PC-3 (cell line): ENCODE data around the gene AARSD1. TPM values are rescaled to one million over a fixed set of nuclear protein-coding genes. Genes with fewer than 3 reads are reported as not detected.

Source experiments
- ATAC-seq: fragments of 200-7000 bp; cut with Tn5 transposase; 2 replicates; pipeline ENCODE4 v1.9.1; 2020; ENCODE audit warnings: mild to moderate bottlenecking, moderate library complexity
- BruUV-seq: library from RNA; stranded (reverse); fragments of 400-500 nt; replicated peaks from 2 replicates; lab custom pipeline; 2021; lab: Mats Ljungman, UMichigan
- CTCF ChIA-PET: fragments of 300-600 bp; sonication (Branson Sonifier 250); formaldehyde crosslinking; loops from one replicate; lab custom pipeline; 2022; ENCODE audit warnings: antibody characterized with exemption; lab: Charles Lee
- POLR2A ChIA-PET: fragments of 300-600 bp; sonication (Branson Sonifier 250); formaldehyde crosslinking; loops from one replicate; lab custom pipeline; 2022; ENCODE audit warnings: antibody characterized with exemption; ENCODE audit not compliant: unreplicated experiment; lab: Charles Lee
- DNase-seq: peaks from one replicate; pipeline ENCODE4 v3.0.0-alpha.2; 2015
- H2AFZ ChIP-seq: fragments of 300-600 bp; sonication (generic); 2 replicates; pipeline ENCODE4 v1.6.0; 2016; ENCODE audit warnings: antibody characterized with exemption, low read length
- H3F3A ChIP-seq: fragments of 300-600 bp; sonication (generic); one replicate; pipeline ENCODE4 v1.6.0; 2017; ENCODE audit warnings: antibody characterized with exemption, low read length, control low read depth, mild to moderate bottlenecking; ENCODE audit not compliant: unreplicated experiment
- H3K27ac ChIP-seq: fragments of 300-600 bp; sonication (generic); 2 replicates; pipeline ENCODE4 v1.5.1; 2016; ENCODE audit warnings: mild to moderate bottlenecking, low read length
- H3K27me3 ChIP-seq: fragments of 300-600 bp; sonication (generic); 2 replicates; pipeline ENCODE4 v1.6.1; 2016; ENCODE audit warnings: low read length, mixed read lengths
- H3K36me3 ChIP-seq: fragments of 300-600 bp; sonication (generic); 2 replicates; pipeline ENCODE4 v1.6.1; 2016; ENCODE audit warnings: low read depth, mixed run types, low read length, mixed read lengths
- H3K4me1 ChIP-seq: fragments of 300-600 bp; sonication (generic); 2 replicates; pipeline ENCODE4 v1.5.1; 2016; ENCODE audit warnings: low read length; ENCODE audit not compliant: insufficient read depth
- H3K4me2 ChIP-seq: fragments of 300-600 bp; sonication (generic); 2 replicates; pipeline ENCODE4 v1.6.0; 2016; ENCODE audit warnings: low read length
- H3K4me3 ChIP-seq: fragments of 300-600 bp; sonication (generic); 2 replicates; pipeline ENCODE4 v1.5.1; 2016; ENCODE audit warnings: mild to moderate bottlenecking, low read length, mixed read lengths
- H3K79me2 ChIP-seq: fragments of 300-600 bp; sonication (generic); 2 replicates; pipeline ENCODE4 v1.6.1; 2017; ENCODE audit warnings: low read length, mixed read lengths
- H3K9ac ChIP-seq: fragments of 300-600 bp; sonication (generic); 2 replicates; pipeline ENCODE4 v1.6.0; 2016; ENCODE audit warnings: mild to moderate bottlenecking, low read length
- H3K9me2 ChIP-seq: fragments of 300-600 bp; sonication (generic); replicated peaks from 2 replicates; pipeline ENCODE4 v1.6.1; 2016; ENCODE audit warnings: mixed run types, low read length, mixed read lengths
- H3K9me3 ChIP-seq: fragments of 300-600 bp; sonication (generic); 2 replicates; pipeline ENCODE4 v1.6.1; 2016; ENCODE audit warnings: low read length, mixed read lengths
- H4K20me1 ChIP-seq: fragments of 300-600 bp; sonication (generic); 2 replicates; pipeline ENCODE4 v1.6.1; 2016; ENCODE audit warnings: low read length, mixed read lengths
- CTCF ChIP-seq: fragments of 300-600 bp; sonication (generic); conservative IDR thresholded peaks from 2 replicates; pipeline ENCODE4 v1.5.1; 2017; ENCODE audit warnings: antibody characterized with exemption, low read depth, mild to moderate bottlenecking, low read length
- EZH2 ChIP-seq: fragments of 300-600 bp; sonication (generic); IDR thresholded peaks from one replicate; pipeline ENCODE4 v1.6.1; 2017; ENCODE audit warnings: antibody characterized with exemption, mild to moderate bottlenecking, low read length; ENCODE audit not compliant: unreplicated experiment
- EZH2phosphoT487 ChIP-seq: fragments of 300-600 bp; sonication (generic); IDR thresholded peaks from 2 replicates; pipeline ENCODE4 v1.6.1; 2018; ENCODE audit warnings: mild to moderate bottlenecking, antibody characterized with exemption, low read length, borderline replicate concordance
- intact Hi-C: fragments of 100-400 bp; cut with micrococcal nuclease; formaldehyde crosslinking; loops from 2 replicates; pipeline ENCODE4 v1.9.0; 2023
- total RNA-seq: library from RNA; depleted of rRNA; stranded (reverse); fragments of >200 nt; gene quantifications from 2 replicates; pipeline ENCODE4 v1.2.3, GENCODE V29; 2014

The AARSD1 gene
- total RNA-seq, 1 experiment from 2014 or later = 32.5 TPM

GRCh38 chr17:42913981-42914617 is 50.2 kb downstream of the AARSD1 start:
- no peaks in the 10 kb centered on the region for H3K9me2 ChIP-seq
- CTCF ChIA-PET = no interaction called here
- intact Hi-C loops = no loop called here
- no peak overlapping the region for H3K27ac ChIP-seq
- no peaks in the 10 kb centered on the region for H3K27me3 ChIP-seq
- H3F3A ChIP-seq = no peaks in the 10 kb centered on the region
- no peak overlapping the region for H3K9ac ChIP-seq
- POLR2A ChIA-PET = no interaction called here
- H3K79me2 ChIP-seq = no peaks in the 10 kb centered on the region
- H3K4me2 ChIP-seq = no peak overlapping the region
- BruUV-seq = no TSS peak
- H3K36me3 ChIP-seq = no peaks in the 10 kb centered on the region
- DNase-seq (no peak), ATAC-seq (no peak; the same call in 1 of the 2 replicates)
- H3K4me3 ChIP-seq = no peak overlapping the region
- no peaks in the 10 kb centered on the region for H4K20me1 ChIP-seq
- no peak overlapping the region for H2AFZ ChIP-seq
- no peaks in the 10 kb centered on the region for H3K9me3 ChIP-seq
- TF ChIP-seq EZH2phosphoT487 (no peak), EZH2 (no peak), CTCF (no peak)
- peaks cover 10% of the 10 kb centered on the region for H3K4me1 ChIP-seq

- DNase-seq = peak; percentile 14
- no peak overlapping the region for H2AFZ ChIP-seq
- no peaks in the 10 kb centered on the region for H4K20me1 ChIP-seq
- no peak overlapping the region for H3K4me3 ChIP-seq
- H3K27me3 ChIP-seq = no peaks in the 10 kb centered on the region
- H3K9ac ChIP-seq = no peak overlapping the region
- no peak overlapping the region for H3K27ac ChIP-seq
- ChIA-PET POLR2A (no interaction called here), CTCF (no interaction called here)
- H3K79me2 ChIP-seq = no peaks in the 10 kb centered on the region
- no peaks in the 10 kb centered on the region for H3F3A ChIP-seq
- ATAC-seq = no peak
- H3K9me3 ChIP-seq = no peaks in the 10 kb centered on the region
- H3K36me3 ChIP-seq = no peaks in the 10 kb centered on the region
- no peaks in the 10 kb centered on the region for H3K9me2 ChIP-seq
- intact Hi-C loops = no loop called here
- H3K4me2 ChIP-seq = no peak overlapping the region
- TF ChIP-seq EZH2 (no peak), CTCF (no peak), EZH2phosphoT487 (no peak)
- peaks cover 7% of the 10 kb centered on the region for H3K4me1 ChIP-seq
- BruUV-seq = no TSS peak
These were observed 50.7 kb downstream of the AARSD1 start for GRCh38 chr17:42913522-42913921.

GRCh38 chr17:42908872-42909700 is 55.2 kb downstream of the AARSD1 start:
- no peak overlapping the region; the same call in none of the 2 replicates for H3K4me2 ChIP-seq

More at GRCh38 chr17:42908872-42909700, 55.2 kb downstream of the AARSD1 start:
- Histone ChIP-seq H3K9ac (no peak overlapping the region), H3K36me3 (no peaks in the 10 kb centered on the region), H3K79me2 (no peaks in the 10 kb centered on the region), H3F3A (no peaks in the 10 kb centered on the region), H3K4me3 (no peak overlapping the region), H3K9me2 (no peaks in the 10 kb centered on the region), H4K20me1 (no peaks in the 10 kb centered on the region), H2AFZ (no peak overlapping the region), H3K9me3 (no peaks in the 10 kb centered on the region), H3K27ac (no peak overlapping the region), H3K27me3 (no peaks in the 10 kb centered on the region), H3K4me1 (peaks cover 7% of the 10 kb centered on the region)
- ChIA-PET POLR2A (interaction anchor here (0.7 kb wide), 1 partner anchor 996 kb away, joined by 3 read pairs; no protein-coding TSS in a partner anchor), CTCF (no interaction called here)
- ATAC-seq (no peak; the same call in 1 of the 2 replicates), DNase-seq (peak; percentile 35)
- intact Hi-C loops = no loop called here
- no TSS peak for BruUV-seq
- TF ChIP-seq EZH2phosphoT487 = no peak
- TF ChIP-seq CTCF = no peak
- TF ChIP-seq EZH2 = no peak
